MM.1S (cell line): Measurements from ENCODE around the gene CLEC19A.

Source experiments
- DNase-seq: peaks from one replicate; pipeline ENCODE4 v3.0.0-alpha.2; 2015
- H2AFZ ChIP-seq: fragments of 300-600 bp; sonication (generic); 2 replicates; pipeline ENCODE4 v1.6.0; 2016; ENCODE audit warnings: antibody characterized with exemption, low read length
- H3F3A ChIP-seq: fragments of 300-600 bp; sonication (generic); 2 replicates; pipeline ENCODE4 v1.6.1; 2016; ENCODE audit warnings: mild to moderate bottlenecking, antibody characterized with exemption, low read length, moderate library complexity, mixed read lengths; ENCODE audit not compliant: insufficient read depth
- H3K27ac ChIP-seq: fragments of 300-600 bp; sonication (generic); 2 replicates; pipeline ENCODE4 v1.5.1; 2016; ENCODE audit warnings: mild to moderate bottlenecking, low read length
- H3K27me3 ChIP-seq: fragments of 300-600 bp; sonication (generic); replicated peaks from 2 replicates; pipeline ENCODE4 v1.6.0; 2016; ENCODE audit warnings: low read length; ENCODE audit not compliant: insufficient read depth
- H3K36me3 ChIP-seq: fragments of 300-600 bp; sonication (generic); replicated peaks from 2 replicates; pipeline ENCODE4 v1.6.1; 2016; ENCODE audit warnings: mild to moderate bottlenecking, low read length, mixed read lengths; ENCODE audit not compliant: insufficient read depth
- H3K4me1 ChIP-seq: fragments of 300-600 bp; sonication (generic); 2 replicates; pipeline ENCODE4 v1.6.1; 2016; ENCODE audit warnings: low read length, mixed read lengths
- H3K4me2 ChIP-seq: fragments of 300-600 bp; sonication (generic); 2 replicates; pipeline ENCODE4 v1.6.0; 2016; ENCODE audit warnings: low read depth, low read length
- H3K4me3 ChIP-seq: fragments of 300-600 bp; sonication (generic); 2 replicates; pipeline ENCODE4 v1.5.1; 2016; ENCODE audit warnings: low read length, mixed read lengths
- H3K79me2 ChIP-seq: fragments of 300-600 bp; sonication (generic); 2 replicates; pipeline ENCODE4 v1.6.1; 2016; ENCODE audit warnings: mixed run types, low read length, mixed read lengths
- H3K9ac ChIP-seq: fragments of 300-600 bp; sonication (generic); 2 replicates; pipeline ENCODE4 v1.6.1; 2016; ENCODE audit warnings: low read length, mixed read lengths
- H3K9me2 ChIP-seq: fragments of 300-600 bp; sonication (generic); replicated peaks from 2 replicates; pipeline ENCODE4 v1.6.1; 2016; ENCODE audit warnings: mild to moderate bottlenecking, low read length, mixed read lengths; ENCODE audit not compliant: insufficient read depth
- H3K9me3 ChIP-seq: fragments of 300-600 bp; sonication (generic); replicated peaks from 2 replicates; pipeline ENCODE4 v1.6.1; 2016; ENCODE audit warnings: mild to moderate bottlenecking, low read length, mixed read lengths; ENCODE audit not compliant: insufficient read depth
- H4K20me1 ChIP-seq: fragments of 300-600 bp; sonication (generic); 2 replicates; pipeline ENCODE4 v1.6.1; 2016; ENCODE audit warnings: mild to moderate bottlenecking, low read length, moderate library complexity, mixed read lengths; ENCODE audit not compliant: insufficient read depth
- CTCF ChIP-seq: fragments of 300-600 bp; sonication (generic); IDR thresholded peaks from 2 replicates; pipeline ENCODE4 v1.5.1; 2016; ENCODE audit warnings: antibody characterized with exemption, low read length, mixed read lengths
- EZH2 ChIP-seq: fragments of 300-600 bp; sonication (generic); optimal IDR thresholded peaks from 2 replicates; pipeline ENCODE3; 2017; ENCODE audit warnings: low read depth, mild to moderate bottlenecking, antibody characterized with exemption, low read length, mixed read lengths
- EZH2phosphoT487 ChIP-seq: fragments of 300-600 bp; sonication (generic); IDR thresholded peaks from 2 replicates; pipeline ENCODE4 v1.6.1; 2018; ENCODE audit warnings: antibody characterized with exemption, low read length

Gene CLEC19A

GRCh38 chr16:19284207-19284606, 1.3 kb upstream of the CLEC19A start:
- H3K27me3 ChIP-seq = no peaks in the 10 kb centered on the region
- no peaks in the 10 kb centered on the region for H3K79me2 ChIP-seq
- no peak for DNase-seq
- H3K4me2 ChIP-seq = no peak overlapping the region
- no peaks in the 10 kb centered on the region for H3K9me2 ChIP-seq
- no peaks in the 10 kb centered on the region for H3K36me3 ChIP-seq
- no peaks in the 10 kb centered on the region for H3K9me3 ChIP-seq
- TF ChIP-seq EZH2phosphoT487 = no peak
- no peak for TF ChIP-seq CTCF
- no peak for TF ChIP-seq EZH2
- no peaks in the 10 kb centered on the region for H3F3A ChIP-seq
- no peak overlapping the region for H3K4me3 ChIP-seq
- no peak overlapping the region for H3K9ac ChIP-seq
- no peak overlapping the region for H3K27ac ChIP-seq
- no peaks in the 10 kb centered on the region for H3K4me1 ChIP-seq
- no peak overlapping the region for H2AFZ ChIP-seq
- H4K20me1 ChIP-seq = no peaks in the 10 kb centered on the region

GRCh38 chr16:19286827-19287226, 1.3 kb downstream of the CLEC19A start:
- Histone ChIP-seq H3K9me2 (no peaks in the 10 kb centered on the region), H3K4me2 (no peak overlapping the region), H3K27me3 (no peaks in the 10 kb centered on the region), H3K36me3 (no peaks in the 10 kb centered on the region), H3K9ac (no peak overlapping the region), H4K20me1 (no peaks in the 10 kb centered on the region), H3K9me3 (no peaks in the 10 kb centered on the region), H3K79me2 (no peaks in the 10 kb centered on the region), H2AFZ (no peak overlapping the region), H3K4me3 (no peak overlapping the region), H3F3A (no peaks in the 10 kb centered on the region), H3K4me1 (no peaks in the 10 kb centered on the region), H3K27ac (no peak overlapping the region)
- no peak for DNase-seq
- no peak for TF ChIP-seq EZH2
- no peak for TF ChIP-seq CTCF
- no peak for TF ChIP-seq EZH2phosphoT487

- Histone ChIP-seq H3K4me3 (no peak overlapping the region), H3K9me2 (no peaks in the 10 kb centered on the region), H3K9me3 (no peaks in the 10 kb centered on the region), H3K9ac (no peak overlapping the region), H3K27ac (no peak overlapping the region), H3K79me2 (no peaks in the 10 kb centered on the region), H2AFZ (no peak overlapping the region), H3K27me3 (no peaks in the 10 kb centered on the region), H3K36me3 (no peaks in the 10 kb centered on the region), H3K4me1 (no peaks in the 10 kb centered on the region), H4K20me1 (no peaks in the 10 kb centered on the region), H3K4me2 (no peak overlapping the region), H3F3A (no peaks in the 10 kb centered on the region)
- DNase-seq = no peak
- no peak for TF ChIP-seq CTCF
- TF ChIP-seq EZH2phosphoT487 = no peak
- no peak for TF ChIP-seq EZH2
These were observed 1.7 kb downstream of the CLEC19A start for GRCh38 chr16:19287241-19287640.
